ENCODE measurements around the gene TRABD2A. TPM values are rescaled to one million over a fixed set of nuclear protein-coding genes. Genes with fewer than 3 reads are reported as not detected.
"Not testable (repeated sequence)": the region's sequence is repeated elsewhere in the genome, so short reads cannot be mapped to it uniquely, and the experiment has no call there.

TRABD2A gene
- total and polyA plus RNA-seq, 2 donors from 2014 or later, result 2.1 to 3.4 TPM

DNA sequence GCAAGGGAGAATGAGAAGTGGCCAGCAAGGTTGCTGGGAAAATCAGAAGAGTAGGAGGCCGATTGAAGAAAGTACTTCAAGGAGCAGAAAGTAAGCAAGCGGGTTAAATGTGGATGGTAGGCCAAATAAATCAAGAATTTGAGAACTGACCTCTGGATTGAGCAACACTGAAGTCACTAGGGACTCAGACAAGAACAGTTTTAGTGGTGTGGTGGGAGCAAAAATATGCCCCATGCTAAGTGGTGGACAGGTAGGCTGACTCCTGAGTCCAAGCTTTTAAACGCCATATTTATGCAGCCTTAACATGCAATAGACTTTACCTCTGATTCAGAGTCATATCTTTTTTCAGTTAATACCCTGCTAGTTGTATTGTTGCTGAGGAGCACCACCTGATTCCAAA lies 4.5 kb downstream of the TRABD2A start:
- DNase-seq, result no peak
- FAIRE-seq, result no peak
- H3K4me1 ChIP-seq (ENCODE audit: control insufficient read depth in 2 of 3, insufficient read depth in 2 of 3, low read depth in 1 of 3, low read length in 3 of 3), result peaks cover 0 to 7% (median 0%) of the 10 kb centered on the region in 3 donors
- intact Hi-C loops (cut with DNase I), result no loop called here
- H3K9me3 ChIP-seq (ENCODE audit: control insufficient read depth in 2 of 3, insufficient read depth in 1 of 3, low read length in 3 of 3), result no peaks in the 10 kb centered on the region
- H3K4me3 ChIP-seq (ENCODE audit: low read length in 3 of 3), result no peak overlapping the region
- TF ChIP-seq, protein P1, sequence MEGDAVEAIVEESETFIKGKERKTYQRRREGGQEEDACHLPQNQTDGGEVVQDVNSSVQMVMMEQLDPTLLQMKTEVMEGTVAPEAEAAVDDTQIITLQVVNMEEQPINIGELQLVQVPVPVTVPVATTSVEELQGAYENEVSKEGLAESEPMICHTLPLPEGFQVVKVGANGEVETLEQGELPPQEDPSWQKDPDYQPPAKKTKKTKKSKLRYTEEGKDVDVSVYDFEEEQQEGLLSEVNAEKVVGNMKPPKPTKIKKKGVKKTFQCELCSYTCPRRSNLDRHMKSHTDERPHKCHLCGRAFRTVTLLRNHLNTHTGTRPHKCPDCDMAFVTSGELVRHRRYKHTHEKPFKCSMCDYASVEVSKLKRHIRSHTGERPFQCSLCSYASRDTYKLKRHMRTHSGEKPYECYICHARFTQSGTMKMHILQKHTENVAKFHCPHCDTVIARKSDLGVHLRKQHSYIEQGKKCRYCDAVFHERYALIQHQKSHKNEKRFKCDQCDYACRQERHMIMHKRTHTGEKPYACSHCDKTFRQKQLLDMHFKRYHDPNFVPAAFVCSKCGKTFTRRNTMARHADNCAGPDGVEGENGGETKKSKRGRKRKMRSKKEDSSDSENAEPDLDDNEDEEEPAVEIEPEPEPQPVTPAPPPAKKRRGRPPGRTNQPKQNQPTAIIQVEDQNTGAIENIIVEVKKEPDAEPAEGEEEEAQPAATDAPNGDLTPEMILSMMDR (IDR thresholded peaks at IDR 0.05; ENCODE audit: borderline replicate concordance, extremely low read depth, insufficient read depth), result no peak
- H3K27me3 ChIP-seq (ENCODE audit: control insufficient read depth, insufficient read depth, low read length), result peaks cover 15% of the 10 kb centered on the region
- H3K27ac ChIP-seq (ENCODE audit: low read depth in 2 of 2, low read length in 2 of 2), result no peak overlapping the region
- H3K36me3 ChIP-seq (ENCODE audit: control insufficient read depth in 2 of 3, insufficient read depth in 3 of 3, low read length in 3 of 3), result no peaks in the 10 kb centered on the region
- no peak overlapping the region for H3K9ac ChIP-seq (ENCODE audit: low read length in 3 of 3)

DNA sequence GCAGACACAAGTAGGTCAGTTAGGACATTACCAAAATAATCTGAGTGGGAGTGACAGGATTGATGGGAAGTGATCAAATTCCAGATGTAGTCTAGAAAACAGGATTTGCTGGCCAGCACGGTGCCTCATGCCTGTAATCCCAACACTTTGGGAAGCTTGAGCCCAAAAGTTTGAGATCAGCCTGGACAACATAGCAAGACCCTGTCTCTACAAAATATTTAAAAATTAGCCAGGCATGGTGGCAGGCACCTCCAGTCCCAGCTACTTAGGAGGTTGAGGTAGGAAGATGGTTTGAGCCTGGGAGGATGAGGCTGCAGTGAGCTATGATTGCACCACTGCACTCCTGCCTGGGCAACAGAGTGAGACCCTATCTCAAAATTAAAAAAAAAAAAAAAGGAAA lies 5.3 kb downstream of the TRABD2A start:
- H3K27ac ChIP-seq (ENCODE audit: low read depth in 2 of 2, low read length in 2 of 2); DNase-seq; H3K9ac ChIP-seq (ENCODE audit: low read length in 3 of 3); H3K36me3 ChIP-seq (ENCODE audit: control insufficient read depth in 2 of 3, insufficient read depth in 3 of 3, low read length in 3 of 3); FAIRE-seq; H3K4me3 ChIP-seq (ENCODE audit: low read length in 3 of 3); H3K9me3 ChIP-seq (ENCODE audit: control insufficient read depth in 2 of 3, insufficient read depth in 1 of 3, low read length in 3 of 3); H3K4me1 ChIP-seq (ENCODE audit: control insufficient read depth in 2 of 3, insufficient read depth in 2 of 3, low read depth in 1 of 3, low read length in 3 of 3); intact Hi-C loops (cut with DNase I): not testable (repeated sequence)
- H3K27me3 ChIP-seq (ENCODE audit: control insufficient read depth, insufficient read depth, low read length), result peaks cover 14% of the 10 kb centered on the region

DNA sequence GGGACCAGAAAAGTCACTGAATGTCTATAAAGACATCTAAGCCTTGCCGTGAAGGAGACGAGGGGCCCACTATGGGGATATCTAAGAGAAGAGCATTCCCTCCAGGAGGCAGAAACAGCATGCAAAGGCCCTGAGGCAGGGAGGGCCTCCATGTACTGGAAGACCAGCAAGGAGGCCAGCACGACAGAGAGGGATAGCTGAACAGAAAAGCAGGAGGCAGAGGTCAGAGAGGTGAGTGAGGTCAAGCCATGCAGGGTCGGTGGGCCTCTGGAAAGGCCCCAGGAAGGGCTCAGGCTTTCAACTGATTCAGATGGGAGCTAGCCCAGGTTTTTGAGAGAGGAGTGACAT lies 5.7 kb downstream of the TRABD2A start:
- peaks cover 0 to 2% (median 0%) of the 10 kb centered on the region in 3 donors for H3K4me1 ChIP-seq (ENCODE audit: control insufficient read depth in 2 of 3, insufficient read depth in 2 of 3, low read depth in 1 of 3, low read length in 3 of 3)
- TF ChIP-seq, protein P1 (IDR thresholded peaks at IDR 0.05; ENCODE audit: borderline replicate concordance, extremely low read depth, insufficient read depth), result no peak
- intact Hi-C loops (cut with DNase I), result no loop called here
- H3K9me3 ChIP-seq (ENCODE audit: control insufficient read depth in 2 of 3, insufficient read depth in 1 of 3, low read length in 3 of 3), result no peaks in the 10 kb centered on the region
- no peak overlapping the region for H3K9ac ChIP-seq (ENCODE audit: low read length in 3 of 3)
- no peaks in the 10 kb centered on the region for H3K36me3 ChIP-seq (ENCODE audit: control insufficient read depth in 2 of 3, insufficient read depth in 3 of 3, low read length in 3 of 3)
- no peak overlapping the region for H3K27ac ChIP-seq (ENCODE audit: low read depth in 2 of 2, low read length in 2 of 2)
- no peak overlapping the region for H3K4me3 ChIP-seq (ENCODE audit: low read length in 3 of 3)
- DNase-seq (peak in 1 of 5 donors; percentile 17), FAIRE-seq (no peak)
- H3K27me3 ChIP-seq (ENCODE audit: control insufficient read depth, insufficient read depth, low read length), result peaks cover 10% of the 10 kb centered on the region

DNA sequence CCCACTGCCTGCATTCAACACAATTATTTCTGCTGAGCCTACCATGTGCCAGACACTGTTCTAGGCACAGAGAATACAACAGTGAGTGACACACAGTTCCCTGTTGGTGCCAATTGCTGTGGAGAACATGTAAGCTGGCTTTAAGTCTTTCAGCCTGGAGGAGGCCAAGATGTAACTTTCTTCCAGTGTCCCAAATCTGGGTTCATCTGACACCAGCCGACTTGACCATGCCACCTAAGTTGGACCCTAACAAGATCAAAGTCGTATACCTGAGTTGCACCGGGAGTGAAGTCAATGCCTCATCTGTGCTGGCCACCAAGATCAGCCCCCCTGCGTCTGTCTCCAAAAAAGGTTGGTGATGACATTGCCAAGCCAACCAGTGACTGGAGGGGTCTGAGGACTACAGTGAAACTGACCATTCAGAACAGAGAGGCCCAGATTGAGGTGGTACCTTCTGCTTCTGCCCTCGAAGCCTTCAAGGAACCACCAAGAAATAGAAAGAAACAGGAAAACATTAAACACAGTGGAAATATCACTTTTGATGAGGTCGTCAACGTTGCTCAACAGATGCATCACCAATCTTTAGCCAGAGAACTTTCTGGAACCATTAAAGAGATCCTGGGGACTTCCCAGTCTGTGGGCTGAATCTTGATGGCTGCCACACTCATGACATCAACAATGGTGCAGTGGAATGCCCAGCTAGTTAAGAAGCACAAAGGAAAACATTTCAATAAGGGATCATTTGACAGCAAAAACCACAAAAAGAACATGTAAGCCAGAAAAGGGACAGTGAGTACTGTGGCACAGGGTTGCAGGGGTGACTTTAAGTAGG lies 6.3 kb downstream of the TRABD2A start:
- no peaks in the 10 kb centered on the region for H3K9me3 ChIP-seq (ENCODE audit: control insufficient read depth in 2 of 3, insufficient read depth in 1 of 3, low read length in 3 of 3)
- H3K27ac ChIP-seq (ENCODE audit: low read depth in 2 of 2, low read length in 2 of 2), result no peak overlapping the region
- TF ChIP-seq, protein P1 (IDR thresholded peaks at IDR 0.05; ENCODE audit: borderline replicate concordance, extremely low read depth, insufficient read depth), result no peak
- H3K27me3 ChIP-seq (ENCODE audit: control insufficient read depth, insufficient read depth, low read length), result peaks cover 6% of the 10 kb centered on the region
- no peak overlapping the region for H3K4me3 ChIP-seq (ENCODE audit: low read length in 3 of 3)
- intact Hi-C loops (cut with DNase I), result no loop called here
- H3K36me3 ChIP-seq (ENCODE audit: control insufficient read depth in 2 of 3, insufficient read depth in 3 of 3, low read length in 3 of 3), result no peaks in the 10 kb centered on the region
- DNase-seq (no peak), FAIRE-seq (no peak)
- H3K9ac ChIP-seq (ENCODE audit: low read length in 3 of 3), result no peak overlapping the region
- H3K4me1 ChIP-seq (ENCODE audit: control insufficient read depth in 2 of 3, insufficient read depth in 2 of 3, low read depth in 1 of 3, low read length in 3 of 3), result no peaks in the 10 kb centered on the region

Data from kidney (tissue), 14 donors.